HG02943 (cell line): ENCODE measurements around the gene KLHL36.

Experiments
- ATAC-seq: cut with Tn5 transposase; IDR thresholded peaks from one replicate; pipeline ENCODE4 v1.9.1; 2021; ENCODE audit warnings: mild to moderate bottlenecking, low read depth, moderate library complexity; ENCODE audit not compliant: unreplicated experiment

KLHL36 gene

DNA sequence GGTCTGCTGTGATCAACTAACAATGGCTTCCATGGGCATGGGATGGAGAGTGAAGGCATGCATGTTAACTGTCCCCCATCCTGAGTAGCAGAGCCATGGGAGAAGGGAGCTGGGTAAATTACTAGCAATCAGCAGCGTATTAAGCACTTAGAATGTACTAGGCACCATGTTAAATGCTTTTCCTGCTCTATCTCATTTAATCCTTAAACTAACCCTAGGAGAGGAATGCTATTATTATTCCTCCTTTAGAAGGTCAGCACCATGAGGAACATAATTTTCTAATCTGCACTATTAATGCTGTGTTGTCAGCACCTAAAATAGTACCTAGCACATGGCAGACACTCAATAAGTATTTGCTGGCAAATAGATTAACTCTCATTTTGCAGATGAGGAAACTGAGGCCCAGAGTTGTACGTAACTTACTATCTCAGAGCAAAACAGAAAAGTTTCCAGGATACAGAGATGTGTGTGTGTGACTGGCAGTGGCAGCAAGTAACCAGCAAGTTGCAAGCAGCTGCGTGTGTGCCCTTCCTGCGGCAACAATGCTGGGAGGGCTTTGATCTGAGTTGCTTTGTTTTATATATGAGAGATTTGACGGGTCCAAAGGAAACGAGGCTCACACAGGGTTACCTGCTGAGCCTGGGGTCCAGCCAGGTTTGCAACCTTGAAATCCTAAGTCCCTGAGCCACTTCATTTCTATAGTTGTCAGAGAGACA, 6.5 kb upstream of the KLHL36 start:
- ATAC-seq = no peak

DNA sequence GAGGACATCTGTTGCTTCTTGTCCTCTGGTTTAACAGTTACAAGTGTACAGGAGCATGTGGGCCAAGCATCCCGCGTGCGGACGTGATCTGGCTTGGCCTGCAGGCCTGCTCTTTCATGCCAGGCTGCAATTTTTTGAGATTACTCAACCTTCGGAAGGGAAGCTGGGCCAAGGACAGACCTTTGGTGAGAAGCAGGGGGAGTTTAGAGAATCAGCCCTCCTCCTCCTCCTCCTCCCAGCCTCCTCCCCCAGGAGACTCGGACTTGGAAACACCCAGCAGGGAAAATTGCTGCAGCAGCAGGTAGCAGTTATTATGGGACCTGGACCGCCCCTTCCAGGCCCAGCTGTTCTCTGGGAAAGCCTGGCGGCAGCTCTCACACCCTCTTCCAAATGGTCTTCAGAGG, 5.1 kb upstream of the KLHL36 start:
- ATAC-seq = no peak

DNA sequence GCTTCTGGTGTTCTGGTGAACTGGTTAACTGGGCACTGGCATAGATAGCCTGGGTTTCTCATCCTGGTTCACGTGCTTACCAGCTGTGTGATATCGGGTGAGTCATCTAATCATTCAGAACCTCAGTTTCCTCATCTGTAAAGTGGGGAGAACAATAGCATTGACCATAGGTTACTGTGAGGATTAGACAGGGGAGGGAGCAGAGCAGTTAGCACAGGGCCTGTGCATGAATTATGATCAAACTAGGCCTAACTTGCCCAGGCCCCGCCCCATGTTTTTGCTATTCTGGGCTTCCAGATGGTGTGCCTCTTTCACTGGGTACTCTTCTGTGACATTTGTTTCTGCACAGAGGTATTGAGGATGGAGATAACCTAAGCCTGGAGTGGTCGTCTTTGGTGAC, 4.6 kb upstream of the KLHL36 start:
- no peak for ATAC-seq

DNA sequence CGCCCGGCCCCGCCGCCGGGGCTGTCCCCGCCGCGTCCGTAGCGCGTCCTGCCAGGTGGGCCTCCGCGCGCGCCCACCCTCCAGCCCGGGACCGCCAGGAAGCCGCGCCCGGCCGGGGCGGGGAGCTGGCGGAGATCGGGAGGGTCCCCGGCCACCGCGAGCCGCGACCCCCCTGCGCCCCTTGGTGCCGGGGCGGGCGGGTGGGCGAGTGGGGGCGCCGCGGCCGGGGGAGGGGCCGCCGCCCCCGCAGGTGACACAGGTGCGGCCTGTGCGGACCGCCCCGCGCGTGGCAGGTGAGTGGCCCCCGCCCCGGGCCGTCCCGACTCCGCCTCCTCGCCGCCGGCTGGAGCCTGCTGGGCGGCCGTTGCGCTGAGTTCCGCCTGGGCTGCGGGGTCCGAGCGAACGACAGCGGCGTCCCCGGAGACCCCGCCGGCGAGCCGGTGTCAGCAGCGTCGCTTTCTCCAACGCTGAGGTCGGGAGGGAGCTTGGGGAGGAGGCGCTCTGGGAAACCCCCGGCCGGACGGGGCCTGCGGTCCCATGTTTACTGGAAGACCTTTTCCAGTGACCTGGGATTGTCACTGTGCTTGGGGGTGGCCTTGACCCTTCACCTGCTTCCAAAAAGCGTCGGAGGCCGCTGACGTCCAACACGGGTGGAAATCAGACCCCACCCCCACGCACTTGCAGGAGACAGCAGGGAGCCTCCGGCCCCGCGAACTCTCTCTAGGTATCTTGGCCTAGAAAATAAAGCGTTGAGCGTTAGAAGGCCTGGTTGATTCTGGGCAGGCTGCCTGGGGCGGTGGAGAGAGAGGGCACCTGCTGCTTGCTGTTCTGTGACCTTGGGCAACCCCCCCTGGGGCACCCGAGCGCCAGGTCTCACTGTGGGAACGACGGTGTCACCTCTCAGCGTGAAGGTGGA, 542 bp downstream of the KLHL36 start:
- ATAC-seq = peak; percentile 71

DNA sequence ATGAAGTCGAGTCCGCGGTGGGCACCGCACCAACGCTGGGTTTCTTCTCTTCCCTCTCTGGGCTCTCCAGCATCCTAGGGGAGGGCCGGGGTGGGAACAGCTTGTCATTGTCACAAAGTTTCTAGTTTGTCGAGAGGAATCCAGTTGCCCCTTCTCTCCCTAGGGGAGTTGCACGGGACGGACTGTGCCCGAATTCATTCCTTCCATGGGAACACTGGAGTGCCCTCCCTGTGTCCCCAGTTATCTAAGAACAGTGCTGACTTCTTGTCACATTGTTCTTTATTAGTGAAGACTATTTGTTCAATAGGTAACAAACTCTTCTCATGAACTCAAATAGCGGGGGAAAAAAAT, 1.2 kb downstream of the KLHL36 start:
- ATAC-seq = no peak

DNA sequence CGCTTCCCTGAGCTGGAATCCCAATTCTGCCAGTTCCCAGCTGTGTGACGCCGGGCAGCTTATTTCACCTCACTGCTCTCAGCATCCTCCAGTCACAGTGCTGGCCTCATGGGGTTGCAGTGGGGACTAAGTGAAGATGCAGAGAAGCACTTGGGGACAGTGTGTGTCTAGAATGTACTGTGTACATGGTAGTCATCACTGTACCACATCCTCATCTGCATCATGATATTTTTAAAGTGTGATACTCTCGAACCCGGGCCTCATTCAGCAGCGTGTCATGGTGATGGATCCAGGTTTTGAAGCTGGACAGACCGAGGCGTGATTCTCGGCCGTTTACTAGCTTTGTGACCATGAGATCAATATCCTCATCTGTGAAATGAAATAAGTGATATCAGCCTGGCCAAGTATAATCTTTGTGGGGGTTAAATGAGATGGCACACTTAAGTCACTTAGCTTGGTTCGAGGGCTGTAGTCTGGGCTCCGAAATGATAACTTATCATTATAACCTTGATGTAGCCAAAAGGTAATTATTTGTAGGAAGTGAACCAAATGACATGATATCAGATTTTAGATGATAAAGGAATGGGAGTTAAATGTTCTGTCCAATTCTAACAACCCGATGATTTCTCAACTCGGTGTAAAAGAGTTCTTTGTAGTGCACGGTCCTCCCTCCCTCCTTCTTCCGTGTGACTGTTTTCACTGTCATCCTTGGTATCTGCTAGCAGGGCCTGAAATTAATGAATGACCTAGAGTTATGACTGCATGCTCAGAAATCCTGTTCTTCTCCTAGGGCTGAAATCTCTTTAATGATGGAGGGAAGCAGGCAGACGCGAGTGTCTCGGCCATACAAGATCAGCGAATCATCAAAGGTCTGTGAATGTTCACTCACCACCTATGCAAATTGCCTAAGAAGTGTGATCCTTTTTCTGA, 2.0 kb downstream of the KLHL36 start:
- ATAC-seq = no peak

DNA sequence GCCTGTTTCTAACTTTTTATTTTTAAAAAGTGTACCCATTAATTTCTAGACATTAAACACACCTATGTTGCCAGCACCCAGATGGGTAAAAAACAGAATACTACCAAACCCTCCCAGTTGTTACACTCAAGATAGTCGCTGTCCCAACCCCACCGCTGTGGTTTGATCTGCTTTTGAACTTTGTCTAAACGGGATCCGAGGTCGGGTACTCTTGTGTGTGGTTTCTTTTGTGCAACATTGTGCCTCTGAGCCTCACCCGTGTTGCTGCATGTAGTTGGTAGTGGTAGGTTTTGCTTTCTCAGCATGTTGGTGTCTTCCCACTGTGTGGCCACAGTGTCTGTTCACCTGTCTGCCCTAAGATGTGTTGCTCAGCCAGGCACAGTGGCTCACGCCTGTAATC, 4.3 kb downstream of the KLHL36 start:
- no peak for ATAC-seq

DNA sequence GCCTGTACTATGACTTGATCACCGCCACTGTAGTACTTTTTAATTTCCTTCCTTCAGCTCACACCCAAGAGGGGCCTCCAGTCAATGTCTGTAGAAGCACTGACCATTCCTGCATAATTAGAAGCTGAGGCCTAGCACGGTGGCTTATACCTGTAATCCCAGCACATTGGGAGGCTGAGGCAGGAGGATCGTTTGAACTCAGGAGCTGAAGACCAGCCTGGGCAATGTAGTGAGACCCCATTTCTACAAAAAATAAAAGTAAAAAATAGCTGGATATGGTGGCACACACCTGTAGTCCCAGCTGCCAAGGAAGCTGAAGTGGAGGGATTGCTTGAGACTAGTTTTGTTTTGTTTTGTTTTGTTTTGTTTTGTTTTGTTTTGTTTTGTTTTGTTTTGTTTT, 5.9 kb downstream of the KLHL36 start:
- ATAC-seq = no peak

DNA sequence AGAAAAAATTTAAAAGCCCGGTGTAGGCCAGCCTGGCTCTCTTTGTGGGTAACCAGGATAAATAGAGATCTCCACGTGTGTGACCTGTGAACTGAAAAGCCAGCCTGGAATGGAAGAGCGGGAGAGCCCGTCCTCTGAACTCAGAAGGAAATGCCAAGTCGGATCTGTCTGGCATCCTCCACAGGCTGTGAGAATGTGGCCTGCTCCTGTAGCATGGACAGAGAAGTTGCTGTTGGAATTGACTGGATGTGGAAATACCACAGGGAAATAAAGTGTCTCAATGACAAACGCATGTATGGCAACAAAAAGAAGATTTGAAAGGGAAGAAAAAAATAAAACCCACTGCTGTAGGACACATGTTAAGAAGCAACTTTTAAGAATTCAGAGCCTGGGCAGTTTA, 6.7 kb downstream of the KLHL36 start:
- no peak for ATAC-seq

DNA sequence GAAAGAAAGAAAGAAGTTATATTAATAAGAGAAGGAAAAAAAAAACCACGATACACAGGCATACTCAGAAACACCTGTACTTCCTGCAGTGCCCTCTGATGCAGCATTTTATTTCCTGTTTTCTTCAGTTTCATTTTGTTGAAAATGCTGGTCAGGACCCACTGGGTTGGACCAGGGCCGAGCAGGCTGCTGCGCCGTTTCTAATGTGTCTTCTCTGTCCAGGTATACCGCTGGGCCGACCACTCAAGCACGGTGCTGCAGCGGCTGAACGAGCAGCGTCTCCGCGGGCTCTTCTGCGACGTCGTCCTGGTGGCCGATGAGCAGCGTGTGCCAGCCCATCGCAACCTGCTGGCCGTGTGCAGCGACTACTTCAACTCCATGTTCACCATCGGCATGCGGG, 8.3 kb downstream of the KLHL36 start:
- no peak for ATAC-seq

DNA sequence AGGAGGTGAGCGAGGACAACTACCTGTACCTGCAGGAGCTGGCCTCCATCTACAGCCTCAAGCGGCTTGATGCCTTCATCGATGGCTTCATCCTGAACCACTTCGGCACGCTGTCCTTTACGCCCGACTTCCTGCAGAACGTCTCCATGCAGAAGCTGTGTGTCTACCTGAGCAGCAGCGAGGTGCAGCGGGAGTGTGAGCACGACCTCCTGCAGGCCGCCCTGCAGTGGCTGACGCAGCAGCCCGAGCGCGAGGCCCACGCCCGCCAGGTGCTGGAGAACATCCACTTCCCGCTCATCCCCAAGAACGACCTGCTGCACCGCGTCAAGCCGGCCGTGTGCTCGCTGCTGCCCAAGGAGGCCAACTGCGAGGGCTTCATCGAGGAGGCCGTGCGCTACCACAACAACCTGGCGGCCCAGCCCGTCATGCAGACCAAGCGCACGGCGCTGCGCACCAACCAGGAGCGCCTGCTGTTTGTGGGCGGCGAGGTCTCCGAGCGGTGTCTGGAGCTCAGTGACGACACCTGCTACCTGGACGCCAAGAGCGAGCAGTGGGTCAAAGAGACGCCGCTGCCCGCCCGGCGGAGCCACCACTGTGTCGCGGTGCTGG, 9.0 kb downstream of the KLHL36 start:
- no peak for ATAC-seq

DNA sequence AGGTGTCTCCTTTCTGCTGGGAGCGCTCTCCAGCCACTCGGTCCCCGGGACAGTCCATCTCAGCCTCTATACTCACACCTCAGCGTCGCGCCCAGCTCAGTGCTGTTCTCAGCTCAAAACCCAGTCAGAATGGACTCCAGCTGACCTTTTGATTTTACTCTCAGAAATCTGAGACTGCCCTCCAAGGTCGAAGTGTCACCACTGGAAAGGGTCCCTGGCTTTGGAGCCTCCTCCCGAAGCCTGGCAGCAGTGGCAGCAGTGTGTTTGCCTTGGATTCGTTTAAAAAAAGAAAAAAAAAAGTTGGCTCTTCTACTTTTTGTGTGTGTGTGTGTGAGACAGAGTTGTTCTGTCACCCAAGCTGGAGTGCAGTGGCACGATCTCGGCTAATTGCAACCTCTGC, 10.4 kb downstream of the KLHL36 start:
- ATAC-seq = no peak

DNA sequence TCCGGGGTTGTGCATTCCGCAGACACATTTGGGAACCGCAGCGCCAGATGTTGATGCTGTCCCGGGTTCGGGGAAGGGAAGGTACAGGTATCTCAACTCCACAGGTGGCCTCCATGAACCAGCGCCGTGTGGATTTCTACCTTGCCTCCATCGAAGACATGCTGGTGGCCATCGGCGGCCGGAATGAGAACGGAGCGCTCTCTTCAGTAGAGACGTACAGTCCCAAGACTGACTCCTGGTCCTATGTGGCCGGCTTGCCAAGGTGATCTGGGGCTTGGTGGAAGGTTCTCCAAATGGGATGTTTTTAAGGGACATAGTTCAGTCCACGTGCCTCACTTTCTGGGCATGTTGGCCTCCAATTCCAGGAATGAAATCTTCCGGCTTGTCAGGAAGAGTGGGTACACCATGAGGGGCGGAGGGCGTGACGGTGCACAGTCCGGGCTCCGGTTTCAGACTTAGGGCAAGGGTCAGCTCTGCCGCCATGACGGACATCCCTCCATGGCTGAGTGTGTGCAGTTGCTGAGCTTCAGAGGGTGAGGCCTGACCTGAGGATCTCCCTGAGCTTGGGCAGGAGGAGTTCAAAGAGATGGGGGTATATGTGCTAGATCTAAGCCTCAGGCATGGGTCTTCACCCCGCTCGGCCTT, 11.5 kb downstream of the KLHL36 start:
- ATAC-seq = no peak

DNA sequence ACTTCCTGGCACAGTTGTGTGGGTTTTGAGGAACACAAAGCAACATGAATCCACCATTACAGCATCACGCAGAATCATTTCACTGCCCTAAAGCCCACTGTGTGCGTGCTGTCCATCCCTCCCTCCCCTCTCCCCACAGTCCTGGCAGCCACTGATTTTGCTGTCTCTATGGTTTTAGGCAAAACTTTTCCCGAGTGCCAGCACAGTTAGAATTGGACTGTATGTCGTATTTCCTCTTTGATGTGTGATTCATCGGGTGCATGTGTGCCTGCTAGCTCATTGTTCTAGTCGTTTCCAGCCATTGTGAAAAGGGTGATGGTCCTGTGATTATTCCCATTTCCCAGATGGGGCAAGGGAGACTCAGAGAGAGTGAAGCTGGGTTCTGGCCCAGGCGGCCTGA, 12.7 kb downstream of the KLHL36 start:
- no peak for ATAC-seq

DNA sequence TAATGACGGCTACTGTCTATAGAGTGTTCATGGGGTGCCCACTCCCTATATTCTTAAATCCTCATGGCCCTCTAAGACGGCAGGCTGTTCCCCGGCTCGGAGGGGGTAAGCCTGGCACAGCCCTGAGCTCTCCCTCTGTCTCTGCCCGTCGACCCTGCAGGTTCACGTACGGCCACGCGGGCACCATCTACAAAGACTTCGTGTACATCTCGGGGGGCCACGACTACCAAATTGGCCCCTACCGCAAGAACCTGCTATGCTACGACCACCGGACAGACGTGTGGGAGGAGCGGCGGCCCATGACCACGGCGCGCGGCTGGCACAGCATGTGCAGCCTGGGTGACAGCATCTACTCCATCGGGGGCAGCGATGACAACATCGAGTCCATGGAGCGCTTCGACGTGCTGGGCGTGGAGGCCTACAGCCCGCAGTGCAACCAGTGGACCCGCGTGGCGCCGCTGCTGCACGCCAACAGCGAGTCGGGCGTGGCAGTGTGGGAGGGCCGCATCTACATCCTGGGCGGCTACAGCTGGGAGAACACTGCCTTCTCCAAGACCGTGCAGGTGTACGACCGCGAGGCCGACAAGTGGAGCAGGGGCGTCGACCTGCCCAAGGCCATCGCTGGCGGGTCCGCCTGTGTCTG, 13.2 kb downstream of the KLHL36 start:
- ATAC-seq = no peak

DNA sequence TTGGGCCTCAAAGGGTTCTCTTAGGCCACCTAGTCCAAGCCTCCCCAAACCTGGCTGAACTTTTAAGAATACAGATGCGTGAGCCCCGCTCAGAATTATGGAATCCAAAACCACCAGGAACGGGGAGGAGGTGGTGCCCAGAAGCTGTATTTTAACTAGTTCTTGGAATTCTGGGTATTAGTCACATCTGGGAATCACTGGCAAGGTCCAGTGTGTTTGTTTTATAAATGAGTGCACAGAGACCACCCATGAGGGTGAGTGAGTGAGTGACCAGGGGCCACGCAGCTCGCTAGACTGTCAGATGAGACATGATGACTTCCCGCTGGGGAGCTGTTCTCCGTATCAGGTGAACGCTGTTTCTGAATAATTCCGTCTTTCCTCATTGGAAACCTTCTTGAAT, 14.2 kb downstream of the KLHL36 start:
- no peak for ATAC-seq

DNA sequence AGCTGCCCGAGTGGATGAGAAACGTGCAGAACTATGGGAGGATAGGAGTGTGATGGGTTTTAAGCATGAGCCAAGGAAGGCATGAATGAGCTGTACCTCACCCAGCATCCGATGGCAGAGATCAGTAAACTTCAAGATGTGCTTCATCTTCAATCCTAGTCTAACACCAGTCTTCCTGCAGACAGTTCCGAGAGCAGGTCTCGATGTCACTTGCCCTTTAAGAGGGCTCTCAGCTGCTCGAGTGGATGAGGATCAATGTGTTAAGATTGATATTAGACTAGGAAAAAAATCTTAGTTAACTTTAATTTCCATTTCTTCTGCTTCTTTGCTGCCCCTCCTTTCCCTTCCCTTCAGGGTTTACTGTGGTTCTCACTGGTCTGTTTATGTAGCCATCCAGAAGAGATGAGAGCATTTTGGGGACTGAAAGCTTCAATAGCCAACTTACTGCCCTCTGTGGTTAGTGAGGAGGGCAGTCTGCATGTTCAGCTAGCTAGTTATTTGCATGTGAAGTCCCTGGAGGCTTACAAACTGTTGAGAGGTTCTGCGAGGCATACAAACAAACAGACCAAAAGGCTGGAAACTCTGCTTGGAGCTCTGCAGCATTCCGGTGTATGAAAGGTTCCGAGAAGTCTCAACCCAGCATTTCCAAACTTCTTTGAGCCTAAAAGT, 15.3 kb downstream of the KLHL36 start:
- peak; percentile 85 for ATAC-seq

DNA sequence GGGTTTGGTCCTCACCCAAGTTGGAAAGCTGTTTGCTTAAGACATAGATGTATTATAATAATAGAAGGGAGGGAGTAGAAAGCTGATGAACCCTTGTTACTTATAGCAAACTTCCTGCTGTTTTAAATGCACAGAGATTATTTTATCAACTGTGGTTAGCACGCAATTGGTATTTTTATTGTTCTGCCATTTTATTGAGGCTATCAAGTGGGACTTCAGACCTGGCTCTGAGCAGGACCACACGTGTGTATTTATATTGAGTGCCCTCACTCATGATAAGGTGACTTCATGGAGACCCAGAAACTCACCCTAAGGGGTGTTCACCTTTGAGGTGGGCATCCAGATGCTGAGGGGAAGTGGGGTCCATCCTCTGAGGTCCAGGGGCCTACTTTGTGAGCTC, 17.0 kb downstream of the KLHL36 start:
- ATAC-seq = no peak

DNA sequence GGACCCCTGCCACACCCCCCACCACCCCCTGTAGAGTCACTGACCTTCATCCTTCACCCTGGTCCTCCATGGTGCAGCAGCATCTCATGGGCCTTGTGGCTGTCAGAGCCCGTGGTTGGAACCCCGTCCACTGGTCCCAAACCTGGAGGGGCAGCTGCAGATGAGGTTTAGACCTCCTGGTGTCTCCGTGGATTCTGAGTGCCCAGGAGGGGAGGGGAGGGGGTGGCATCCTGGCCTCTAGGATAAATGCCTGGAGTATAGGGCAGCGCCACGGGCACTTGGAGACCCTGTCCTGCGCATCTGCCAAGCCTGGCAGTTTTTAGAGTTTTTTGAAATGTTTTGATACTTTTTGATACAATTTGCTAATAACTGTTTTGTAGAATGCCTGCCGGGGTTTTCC, 17.5 kb downstream of the KLHL36 start:
- ATAC-seq = no peak
